Lower lobe of right lung (tissue), 2 donors: Measurements from ENCODE around the gene CC2D1A. TPM values are rescaled to one million over a fixed set of nuclear protein-coding genes. Genes with fewer than 3 reads are reported as not detected.
"Not testable (repeated sequence)": the region's sequence is repeated elsewhere in the genome, so short reads cannot be mapped to it uniquely, and the experiment has no call there.

Experiments used
- ATAC-seq, 2 donors: fragments of 200-7000 bp; cut with Tn5 transposase; one replicate each; pipeline ENCODE4 v1.9.1; 2020 to 2022; ENCODE audit warnings: mild to moderate bottlenecking in 2 of 2, moderate library complexity in 2 of 2
- DNase-seq: peaks from one replicate; pipeline ENCODE4 v3.0.0-alpha.2; 2020
- H3K27ac ChIP-seq: fragments of 200-600 bp; one replicate; pipeline ENCODE4 v1.8.0; 2022
- H3K27me3 ChIP-seq: fragments of 200-600 bp; one replicate; pipeline ENCODE4 v1.8.0; 2022; ENCODE audit warnings: low read depth
- H3K36me3 ChIP-seq: fragments of 200-600 bp; one replicate; pipeline ENCODE4 v1.8.0; 2022; ENCODE audit warnings: mild to moderate bottlenecking
- H3K4me1 ChIP-seq: fragments of 200-600 bp; one replicate; pipeline ENCODE4 v1.8.0; 2022
- H3K4me3 ChIP-seq: fragments of 200-600 bp; one replicate; pipeline ENCODE4 v1.8.0; 2022; ENCODE audit warnings: mild to moderate bottlenecking
- H3K9me3 ChIP-seq: fragments of 200-600 bp; one replicate; pipeline ENCODE4 v1.8.0; 2022
- CTCF ChIP-seq: fragments of 200-600 bp; IDR thresholded peaks from one replicate; pipeline ENCODE4 v1.8.0; 2022; ENCODE audit warnings: antibody characterized with exemption, mild to moderate bottlenecking
- intact Hi-C: fragments of 100-400 bp; cut with DNase I; formaldehyde crosslinking; loops from one replicate; pipeline ENCODE4 v1.11.0; 2022
- total RNA-seq: library from RNA; stranded (reverse); fragmentation: NEBNext Ultra II Directional; extraction: Animal tissue kit (Norgen Biotek cat#: 25700); gene quantifications from one replicate; pipeline ENCODE4 v1.2.1, GENCODE V29; 2021
- donor health status: DM: no; HTN: yes; CAD: no; lungs with severe emphysema.

The CC2D1A gene
- total RNA-seq, 1 donor from 2014 or later = 32.4 TPM

GRCh38 chr19:13965926-13966683 lies 60.1 kb downstream of the CC2D1A start:
- H3K36me3 ChIP-seq = peaks cover 98% of the 10 kb centered on the region
- H3K27ac ChIP-seq = no peak overlapping the region
- no peaks in the 10 kb centered on the region for H3K27me3 ChIP-seq
- H3K9me3 ChIP-seq = no peaks in the 10 kb centered on the region
- H3K4me1 ChIP-seq = no peaks in the 10 kb centered on the region
- DNase-seq (no peak), ATAC-seq (no peak)
- no peak for TF ChIP-seq CTCF
- intact Hi-C loops = no loop called here
- no peak overlapping the region for H3K4me3 ChIP-seq

- H3K4me1 ChIP-seq = no peaks in the 10 kb centered on the region
- no peak overlapping the region for H3K27ac ChIP-seq
- DNase-seq = no peak
- peak in 1 of 2 donors; percentile 8 for ATAC-seq
- no peaks in the 10 kb centered on the region for H3K27me3 ChIP-seq
- intact Hi-C loops = no loop called here
- TF ChIP-seq CTCF = no peak
- H3K36me3 ChIP-seq = peaks cover 97% of the 10 kb centered on the region
- H3K4me3 ChIP-seq = no peak overlapping the region
- no peaks in the 10 kb centered on the region for H3K9me3 ChIP-seq
Observed at GRCh38 chr19:13966684-13967128, 60.7 kb downstream of the CC2D1A start.

GRCh38 chr19:13967206-13967605 lies 61.2 kb downstream of the CC2D1A start:
- H3K9me3 ChIP-seq, H3K27ac ChIP-seq, H3K4me1 ChIP-seq, H3K4me3 ChIP-seq, DNase-seq, intact Hi-C loops, ATAC-seq, H3K27me3 ChIP-seq: not testable (repeated sequence)
- peaks cover 95% of the 10 kb centered on the region for H3K36me3 ChIP-seq

GRCh38 chr19:13968383-13968935 lies 62.5 kb downstream of the CC2D1A start:
- no peak overlapping the region for H3K4me3 ChIP-seq
- H3K36me3 ChIP-seq = peaks cover 94% of the 10 kb centered on the region
- ATAC-seq (no peak), DNase-seq (no peak)
- no peaks in the 10 kb centered on the region for H3K27me3 ChIP-seq
- TF ChIP-seq CTCF = no peak
- no peaks in the 10 kb centered on the region for H3K9me3 ChIP-seq
- H3K27ac ChIP-seq = no peak overlapping the region
- intact Hi-C loops = no loop called here
- no peaks in the 10 kb centered on the region for H3K4me1 ChIP-seq

GRCh38 chr19:13968999-13969398 lies 63.0 kb downstream of the CC2D1A start:
- H3K27ac ChIP-seq = no peak overlapping the region
- H3K27me3 ChIP-seq = no peaks in the 10 kb centered on the region
- no peaks in the 10 kb centered on the region for H3K4me1 ChIP-seq
- ATAC-seq = no peak
- no peak overlapping the region for H3K4me3 ChIP-seq
- DNase-seq = no peak
- H3K9me3 ChIP-seq = no peaks in the 10 kb centered on the region
- intact Hi-C loops = no loop called here
- TF ChIP-seq CTCF = no peak
- H3K36me3 ChIP-seq = peaks cover 91% of the 10 kb centered on the region

- Histone ChIP-seq H3K4me1 (no peaks in the 10 kb centered on the region), H3K27me3 (no peaks in the 10 kb centered on the region), H3K9me3 (no peaks in the 10 kb centered on the region), H3K36me3 (peaks cover 82% of the 10 kb centered on the region), H3K27ac (no peak overlapping the region), H3K4me3 (no peak overlapping the region)
- TF ChIP-seq CTCF = no peak
- intact Hi-C loops = no loop called here
- DNase-seq = no peak
- no peak for ATAC-seq
Observed at GRCh38 chr19:13969897-13970296, 63.9 kb downstream of the CC2D1A start.

- H3K9me3 ChIP-seq, H3K27ac ChIP-seq, H3K4me1 ChIP-seq, H3K27me3 ChIP-seq, intact Hi-C loops, H3K4me3 ChIP-seq, DNase-seq: not testable (repeated sequence)
- ATAC-seq = peak in 1 of 2 donors; percentile 40
- H3K36me3 ChIP-seq = peaks cover 75% of the 10 kb centered on the region
Observed at GRCh38 chr19:13971868-13972267, 65.9 kb downstream of the CC2D1A start.
